ENCODE data around the gene BRPF1.

DNA sequence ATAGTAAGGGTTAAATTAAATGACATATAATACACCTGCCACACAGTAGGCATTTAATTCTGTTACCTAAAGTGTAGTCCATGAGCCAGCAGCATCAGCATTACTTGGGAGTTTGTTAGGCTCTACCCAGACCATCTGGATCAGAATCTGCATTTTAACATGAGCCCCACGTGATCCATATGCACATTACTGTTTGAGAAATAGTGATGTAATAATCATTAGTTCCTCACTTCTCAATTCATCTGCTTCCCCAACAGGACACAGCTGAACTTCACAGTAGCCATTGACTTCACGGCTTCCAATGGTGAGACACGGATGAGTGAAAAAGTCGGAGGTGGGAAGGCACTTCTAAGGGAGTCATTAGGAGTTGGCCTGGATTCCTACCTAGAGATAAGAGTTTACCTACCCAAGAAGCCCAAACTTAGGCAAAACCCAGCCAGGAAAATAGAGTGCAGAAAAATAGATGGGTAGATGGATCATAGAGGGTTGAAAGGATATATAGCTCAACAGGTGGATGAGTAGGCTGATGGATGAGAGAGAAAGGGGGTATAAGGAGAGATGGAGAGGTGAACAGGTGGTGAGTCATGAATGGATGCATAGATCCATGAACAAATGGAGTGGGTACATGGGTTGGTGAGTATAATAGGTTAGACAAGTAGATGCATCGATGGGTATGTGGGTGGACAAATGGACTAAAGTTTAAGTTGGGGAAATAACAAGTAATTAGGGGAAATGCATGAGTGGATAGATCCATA is 14.6 kb upstream of the BRPF1 start:
- TF ChIP-seq TAF1 (IDR thresholded peaks at IDR 0.05; ENCODE audit: low read depth) (no peak), TCF12 (IDR thresholded peaks at IDR 0.05; ENCODE audit: low read depth) (no peak)
- TF ChIP-seq, protein P1, sequence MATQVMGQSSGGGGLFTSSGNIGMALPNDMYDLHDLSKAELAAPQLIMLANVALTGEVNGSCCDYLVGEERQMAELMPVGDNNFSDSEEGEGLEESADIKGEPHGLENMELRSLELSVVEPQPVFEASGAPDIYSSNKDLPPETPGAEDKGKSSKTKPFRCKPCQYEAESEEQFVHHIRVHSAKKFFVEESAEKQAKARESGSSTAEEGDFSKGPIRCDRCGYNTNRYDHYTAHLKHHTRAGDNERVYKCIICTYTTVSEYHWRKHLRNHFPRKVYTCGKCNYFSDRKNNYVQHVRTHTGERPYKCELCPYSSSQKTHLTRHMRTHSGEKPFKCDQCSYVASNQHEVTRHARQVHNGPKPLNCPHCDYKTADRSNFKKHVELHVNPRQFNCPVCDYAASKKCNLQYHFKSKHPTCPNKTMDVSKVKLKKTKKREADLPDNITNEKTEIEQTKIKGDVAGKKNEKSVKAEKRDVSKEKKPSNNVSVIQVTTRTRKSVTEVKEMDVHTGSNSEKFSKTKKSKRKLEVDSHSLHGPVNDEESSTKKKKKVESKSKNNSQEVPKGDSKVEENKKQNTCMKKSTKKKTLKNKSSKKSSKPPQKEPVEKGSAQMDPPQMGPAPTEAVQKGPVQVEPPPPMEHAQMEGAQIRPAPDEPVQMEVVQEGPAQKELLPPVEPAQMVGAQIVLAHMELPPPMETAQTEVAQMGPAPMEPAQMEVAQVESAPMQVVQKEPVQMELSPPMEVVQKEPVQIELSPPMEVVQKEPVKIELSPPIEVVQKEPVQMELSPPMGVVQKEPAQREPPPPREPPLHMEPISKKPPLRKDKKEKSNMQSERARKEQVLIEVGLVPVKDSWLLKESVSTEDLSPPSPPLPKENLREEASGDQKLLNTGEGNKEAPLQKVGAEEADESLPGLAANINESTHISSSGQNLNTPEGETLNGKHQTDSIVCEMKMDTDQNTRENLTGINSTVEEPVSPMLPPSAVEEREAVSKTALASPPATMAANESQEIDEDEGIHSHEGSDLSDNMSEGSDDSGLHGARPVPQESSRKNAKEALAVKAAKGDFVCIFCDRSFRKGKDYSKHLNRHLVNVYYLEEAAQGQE (IDR thresholded peaks at IDR 0.05; ENCODE audit: low read depth): no peak

All from Ishikawa (cell line).